ENCODE data around the gene RCAN3. TPM values are rescaled to one million over a fixed set of nuclear protein-coding genes. Genes with fewer than 3 reads are reported as not detected.
A peak's percentile ranks its signal among the peaks of the same experiment; 100 is the strongest.

The RCAN3 gene
- total and polyA plus RNA-seq, 2 of the 4 experiments (the other 2 are of a cell fraction), result 4.0 to 5.9 TPM

DNA sequence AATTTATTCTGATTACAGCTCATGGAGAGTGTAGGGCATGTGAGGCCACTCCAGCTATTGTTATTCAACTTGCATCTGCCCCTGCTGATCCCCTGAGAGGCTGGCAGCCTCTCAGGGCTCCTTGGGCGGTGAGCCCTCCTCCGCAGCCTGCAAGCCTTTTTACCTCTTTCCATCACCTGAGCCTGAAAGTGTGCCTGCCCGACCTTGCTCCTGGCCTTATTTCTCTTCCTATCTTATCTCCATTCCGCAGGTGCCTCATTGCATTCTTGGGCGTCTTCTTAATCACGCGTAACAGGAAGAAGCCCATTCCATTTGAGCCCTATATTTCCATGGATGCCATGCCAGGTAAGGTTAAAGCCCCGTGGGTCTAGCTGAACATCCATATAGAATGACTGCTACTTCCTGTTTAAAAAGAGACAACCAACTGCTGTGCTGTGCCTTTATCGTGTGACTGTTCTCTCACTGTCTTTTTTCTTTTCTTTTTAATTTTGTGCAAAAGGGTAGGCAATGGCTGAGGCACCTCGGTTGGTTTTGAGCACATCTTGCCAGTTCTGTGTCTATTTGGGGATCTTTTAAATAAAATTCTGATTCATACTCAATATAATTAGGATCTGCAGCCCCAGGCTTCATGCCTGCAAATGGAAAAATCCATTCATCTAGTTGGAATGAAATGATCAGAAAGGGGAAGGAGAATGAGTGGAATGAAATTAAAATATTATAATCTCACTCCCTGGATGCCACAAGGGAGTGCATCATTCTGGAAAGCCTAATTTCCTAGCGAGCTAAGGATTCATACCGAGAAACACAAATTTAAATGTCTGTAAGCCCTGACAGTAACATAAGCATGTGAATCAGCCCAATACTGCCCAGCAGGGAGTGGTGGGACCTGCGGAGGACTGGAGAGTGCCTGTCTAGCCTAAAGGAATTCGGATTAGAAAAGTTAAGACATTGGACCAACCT lies 38.6 kb upstream of the RCAN3 start:
- peaks cover 4% of the 10 kb centered on the region for H3K4me1 ChIP-seq (ENCODE audit: control insufficient read depth, insufficient read depth, low read length)
- H2AFZ ChIP-seq (replicated peaks; ENCODE audit: low read length, poor library complexity), result peak overlapping the region; percentile 8
- H2BK15ac ChIP-seq (ENCODE audit: low read depth, low read length), result no peak overlapping the region
- DNase-seq (peak; percentile 37), ATAC-seq (ENCODE audit: low read depth) (peak; percentile 82)
- CTCF ChIA-PET, result interaction anchor here (0.9 to 1.1 kb wide), 2 partner anchors 10 to 314 kb away, joined by 4 read pairs; no protein-coding TSS in a partner anchor
- H3K36me3 ChIP-seq (ENCODE audit: control insufficient read depth, insufficient read depth, low read length), result peaks cover 21% of the 10 kb centered on the region
- no peaks in the 10 kb centered on the region; the same call in 1 of the 2 replicates for H3K9me3 ChIP-seq (ENCODE audit: control insufficient read depth, insufficient read depth, low read length)
- no peak overlapping the region for H2BK120ac ChIP-seq (ENCODE audit: low read depth, low read length)
- H3K9me1 ChIP-seq (ENCODE audit: insufficient read depth, low read length), result peaks cover 20% of the 10 kb centered on the region
- no peak overlapping the region for H2BK5ac ChIP-seq (ENCODE audit: low read depth, low read length, poor library complexity, severe bottlenecking)
- 0 out of 2 replicates have a peak overlapping the region, but pooled peaks have one; percentile 27 for H4K91ac ChIP-seq (ENCODE audit: insufficient read depth, low read depth, low read length)
- no peak overlapping the region for H3K27ac ChIP-seq (ENCODE audit: insufficient read depth, low read length)
- no peak overlapping the region for H4K8ac ChIP-seq (ENCODE audit: low read depth in 2 of 2, low read length in 2 of 2)
- H3K14ac ChIP-seq (replicated peaks; ENCODE audit: low read depth, low read length), result no peak overlapping the region
- BruUV-seq (replicated peaks), result no TSS peak
- H3K23ac ChIP-seq (ENCODE audit: low read depth, low read length), result 0 out of 2 replicates have a peak overlapping the region, but pooled peaks have one; percentile 40
- intact Hi-C loops (cut with micrococcal nuclease) (no loop called here), dilution Hi-C loops (cut with HindIII; ENCODE audit: low sequenced_read_pairs, unreplicated experiment) (no loop called here), in situ Hi-C loops (cut with MboI; ENCODE audit: low sequenced_read_pairs) (no loop called here)
- peaks cover 0 to 5% of the 10 kb centered on the region in 2 experiments; a peak in 1 of 4 replicates for H3K79me1 ChIP-seq (ENCODE audit: low read depth in 1 of 2, low read length in 2 of 2)
- H2AK9ac ChIP-seq (replicated peaks; ENCODE audit: low read depth, low read length, poor library complexity), result peak overlapping the region; percentile 30
- H3K56ac ChIP-seq (ENCODE audit: extremely low read depth, insufficient read depth, low read length), result no peak overlapping the region
- POLR2A ChIA-PET (ENCODE audit: unreplicated experiment), result no interaction called here
- H4K20me1 ChIP-seq (ENCODE audit: insufficient read depth, low read length), result no peaks in the 10 kb centered on the region
- WGBS, 2 experiments (ENCODE audit: extremely low coverage in 2 of 2, insufficient read length in 1 of 2), result 51% methylated on average over 7 of the region's 14 CpGs; no CpG with 5 or more reads in 1 of the 2 experiments
- H3K4me2 ChIP-seq (ENCODE audit: low read depth, low read length), result no peak overlapping the region
- H4K5ac ChIP-seq (ENCODE audit: low read depth, low read length), result no peak overlapping the region
- no peak overlapping the region; the same call in 1 of the 2 replicates for H2BK20ac ChIP-seq (ENCODE audit: low read depth, low read length)
- no peak overlapping the region for H3K4me3 ChIP-seq (ENCODE audit: insufficient read depth, low read depth, low read length)
- H3K9ac ChIP-seq (ENCODE audit: low read depth, low read length), result no peak overlapping the region
- H3K18ac ChIP-seq (ENCODE audit: low read depth, low read length), result no peak overlapping the region
- H3K27me3 ChIP-seq (ENCODE audit: control insufficient read depth, insufficient read depth, low read length), result no peaks in the 10 kb centered on the region
- H2AK5ac ChIP-seq (ENCODE audit: low read depth, low read length), result no peak overlapping the region
- no peak overlapping the region for H3K4ac ChIP-seq (ENCODE audit: low read depth, low read length)
- TF ChIP-seq ELK1 (IDR thresholded peaks at IDR 0.05; ENCODE audit: borderline replicate concordance, low read depth, low read length), result no peak
- no peak for TF ChIP-seq CHD1 (IDR thresholded peaks at IDR 0.05; ENCODE audit: low read depth, low read length)
- no peak for TF ChIP-seq MAFK (IDR thresholded peaks at IDR 0.05; ENCODE audit: low read depth, low read length)
- TF ChIP-seq CEBPB (IDR thresholded peaks at IDR 0.05; ENCODE audit: low read depth, low read length), result no peak
- no peak for TF ChIP-seq RAD21 (IDR thresholded peaks at IDR 0.05; ENCODE audit: low read length)
- no peak for TF ChIP-seq CTCF (conservative IDR thresholded peaks at IDR 0.05; ENCODE audit: low read depth, low read length)
- no peak for TF ChIP-seq MAZ (IDR thresholded peaks at IDR 0.05; ENCODE audit: borderline replicate concordance, low read depth, low read length)
- no peak for TF ChIP-seq SMC3 (IDR thresholded peaks at IDR 0.05; ENCODE audit: low read depth, low read length)
- TF ChIP-seq USF2 (IDR thresholded peaks at IDR 0.05; ENCODE audit: low read depth, low read length), result no peak
- TF ChIP-seq NFE2L2 (IDR thresholded peaks at IDR 0.05; ENCODE audit: low read depth, low read length), result no peak
- no peak for TF ChIP-seq RFX5 (IDR thresholded peaks at IDR 0.05; ENCODE audit: low read depth, low read length)
- TF ChIP-seq MXI1 (IDR thresholded peaks at IDR 0.05; ENCODE audit: borderline replicate concordance, low read depth, low read length), result no peak
- no peak for TF ChIP-seq FOS (IDR thresholded peaks at IDR 0.05; ENCODE audit: low read depth, low read length)
- no peak for TF ChIP-seq POLR2A (IDR thresholded peaks at IDR 0.05; ENCODE audit: low read depth, low read length)

Data from IMR-90 (cell line).